ENCODE measurements around the gene FGF14.

The FGF14 gene

GRCh38 chr13:101833671-101834070, 568.2 kb downstream of the FGF14 start:
- Histone ChIP-seq H3K27ac (ENCODE audit: low read depth, low read length) (no peak overlapping the region), H3K27me3 (ENCODE audit: control insufficient read depth, low read length) (no peaks in the 10 kb centered on the region), H3K4me1 (ENCODE audit: control insufficient read depth, low read length) (no peaks in the 10 kb centered on the region), H3K9me3 (ENCODE audit: control insufficient read depth, insufficient read depth, low read length) (no peaks in the 10 kb centered on the region), H3K79me2 (ENCODE audit: control insufficient read depth, low read length) (no peaks in the 10 kb centered on the region), H4K20me1 (ENCODE audit: control insufficient read depth, insufficient read depth, low read depth, low read length) (no peaks in the 10 kb centered on the region), H3K9me2 (replicated peaks; ENCODE audit: control insufficient read depth, low read length) (no peaks in the 10 kb centered on the region), H3F3A (ENCODE audit: control insufficient read depth, insufficient read depth) (no peaks in the 10 kb centered on the region), H3K4me3 (ENCODE audit: low read length) (no peak overlapping the region), H3K36me3 (ENCODE audit: control insufficient read depth, low read length) (no peaks in the 10 kb centered on the region), H3K4me2 (ENCODE audit: low read length) (no peak overlapping the region)
- no peak for TF ChIP-seq EZH2phosphoT487 (IDR thresholded peaks at IDR 0.05; ENCODE audit: borderline replicate concordance, low read length)
- TF ChIP-seq, protein P1, sequence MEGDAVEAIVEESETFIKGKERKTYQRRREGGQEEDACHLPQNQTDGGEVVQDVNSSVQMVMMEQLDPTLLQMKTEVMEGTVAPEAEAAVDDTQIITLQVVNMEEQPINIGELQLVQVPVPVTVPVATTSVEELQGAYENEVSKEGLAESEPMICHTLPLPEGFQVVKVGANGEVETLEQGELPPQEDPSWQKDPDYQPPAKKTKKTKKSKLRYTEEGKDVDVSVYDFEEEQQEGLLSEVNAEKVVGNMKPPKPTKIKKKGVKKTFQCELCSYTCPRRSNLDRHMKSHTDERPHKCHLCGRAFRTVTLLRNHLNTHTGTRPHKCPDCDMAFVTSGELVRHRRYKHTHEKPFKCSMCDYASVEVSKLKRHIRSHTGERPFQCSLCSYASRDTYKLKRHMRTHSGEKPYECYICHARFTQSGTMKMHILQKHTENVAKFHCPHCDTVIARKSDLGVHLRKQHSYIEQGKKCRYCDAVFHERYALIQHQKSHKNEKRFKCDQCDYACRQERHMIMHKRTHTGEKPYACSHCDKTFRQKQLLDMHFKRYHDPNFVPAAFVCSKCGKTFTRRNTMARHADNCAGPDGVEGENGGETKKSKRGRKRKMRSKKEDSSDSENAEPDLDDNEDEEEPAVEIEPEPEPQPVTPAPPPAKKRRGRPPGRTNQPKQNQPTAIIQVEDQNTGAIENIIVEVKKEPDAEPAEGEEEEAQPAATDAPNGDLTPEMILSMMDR (IDR thresholded peaks at IDR 0.05; ENCODE audit: low read depth, low read length, poor library complexity, severe bottlenecking) = no peak

DNA sequence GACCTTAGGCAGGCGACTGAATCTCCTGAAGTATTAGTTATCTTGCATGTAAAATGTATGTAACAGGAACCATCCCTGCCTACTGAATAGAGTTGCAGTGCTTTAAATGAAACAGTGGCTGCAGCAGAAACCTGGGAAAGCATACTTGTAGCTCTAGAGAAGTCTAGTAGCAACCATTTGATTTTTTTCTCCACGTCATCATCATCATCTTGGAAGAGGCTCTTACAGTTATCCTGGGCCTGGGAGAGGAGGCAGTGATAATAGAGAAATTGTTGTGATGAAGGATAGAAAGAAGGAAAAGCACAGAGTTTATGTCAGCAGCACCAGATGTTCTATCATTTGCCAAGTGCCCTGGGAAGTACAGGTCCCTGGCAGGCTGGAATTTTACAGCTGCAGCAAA, 571.8 kb downstream of the FGF14 start:
- Histone ChIP-seq H3K9me2 (replicated peaks; ENCODE audit: control insufficient read depth, low read length) (no peaks in the 10 kb centered on the region), H3K36me3 (ENCODE audit: control insufficient read depth, low read length) (no peaks in the 10 kb centered on the region), H3K79me2 (ENCODE audit: control insufficient read depth, low read length) (no peaks in the 10 kb centered on the region), H3F3A (ENCODE audit: control insufficient read depth, insufficient read depth) (no peaks in the 10 kb centered on the region), H3K27me3 (ENCODE audit: control insufficient read depth, low read length) (no peaks in the 10 kb centered on the region), H3K27ac (ENCODE audit: low read depth, low read length) (no peak overlapping the region), H3K4me1 (ENCODE audit: control insufficient read depth, low read length) (no peaks in the 10 kb centered on the region), H3K4me2 (ENCODE audit: low read length) (no peak overlapping the region), H3K9me3 (ENCODE audit: control insufficient read depth, insufficient read depth, low read length) (no peaks in the 10 kb centered on the region), H3K4me3 (ENCODE audit: low read length) (no peak overlapping the region), H4K20me1 (ENCODE audit: control insufficient read depth, insufficient read depth, low read depth, low read length) (no peaks in the 10 kb centered on the region)
- TF ChIP-seq, protein P1 (IDR thresholded peaks at IDR 0.05; ENCODE audit: low read depth, low read length, poor library complexity, severe bottlenecking) = no peak
- no peak for TF ChIP-seq EZH2phosphoT487 (IDR thresholded peaks at IDR 0.05; ENCODE audit: borderline replicate concordance, low read length)

GRCh38 chr13:101829484-101829883, 572.4 kb downstream of the FGF14 start:
- Histone ChIP-seq H3K27me3 (ENCODE audit: control insufficient read depth, low read length) (no peaks in the 10 kb centered on the region), H4K20me1 (ENCODE audit: control insufficient read depth, insufficient read depth, low read depth, low read length) (no peaks in the 10 kb centered on the region), H3K27ac (ENCODE audit: low read depth, low read length) (no peak overlapping the region), H3K4me3 (ENCODE audit: low read length) (no peak overlapping the region), H3K9me2 (replicated peaks; ENCODE audit: control insufficient read depth, low read length) (no peaks in the 10 kb centered on the region), H3K36me3 (ENCODE audit: control insufficient read depth, low read length) (no peaks in the 10 kb centered on the region), H3K4me1 (ENCODE audit: control insufficient read depth, low read length) (no peaks in the 10 kb centered on the region), H3K79me2 (ENCODE audit: control insufficient read depth, low read length) (no peaks in the 10 kb centered on the region), H3K9me3 (ENCODE audit: control insufficient read depth, insufficient read depth, low read length) (no peaks in the 10 kb centered on the region), H3K4me2 (ENCODE audit: low read length) (no peak overlapping the region), H3F3A (ENCODE audit: control insufficient read depth, insufficient read depth) (no peaks in the 10 kb centered on the region)
- TF ChIP-seq EZH2phosphoT487 (IDR thresholded peaks at IDR 0.05; ENCODE audit: borderline replicate concordance, low read length) = no peak
- TF ChIP-seq, protein P1 (IDR thresholded peaks at IDR 0.05; ENCODE audit: low read depth, low read length, poor library complexity, severe bottlenecking) = no peak

DNA sequence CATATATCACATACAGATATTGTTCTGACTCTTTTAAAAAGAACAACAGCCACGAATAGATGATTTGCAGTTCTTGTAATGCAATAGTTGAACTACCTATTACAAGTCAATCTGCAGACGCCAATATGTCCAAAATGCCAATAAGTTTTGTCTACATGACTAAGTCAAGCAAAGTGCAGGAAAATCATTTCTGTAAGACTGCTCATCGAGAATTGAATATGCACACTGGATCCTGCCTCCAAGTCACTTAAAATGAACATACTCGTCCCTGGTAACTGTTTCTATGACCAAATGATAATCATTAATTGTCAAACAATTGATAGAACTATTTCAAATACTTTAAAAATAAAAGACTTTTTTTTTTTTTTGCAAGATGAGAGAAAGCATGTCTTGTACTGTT, 573.7 kb downstream of the FGF14 start:
- H3K4me2 ChIP-seq (ENCODE audit: low read length) = no peak overlapping the region
- no peaks in the 10 kb centered on the region for H3K9me3 ChIP-seq (ENCODE audit: control insufficient read depth, insufficient read depth, low read length)

More for the DNA sequence above, 573.7 kb downstream of the FGF14 start:
- Histone ChIP-seq H3K4me1 (ENCODE audit: control insufficient read depth, low read length) (no peaks in the 10 kb centered on the region), H3F3A (ENCODE audit: control insufficient read depth, insufficient read depth) (no peaks in the 10 kb centered on the region), H3K79me2 (ENCODE audit: control insufficient read depth, low read length) (no peaks in the 10 kb centered on the region), H3K27ac (ENCODE audit: low read depth, low read length) (no peak overlapping the region), H3K27me3 (ENCODE audit: control insufficient read depth, low read length) (no peaks in the 10 kb centered on the region), H3K36me3 (ENCODE audit: control insufficient read depth, low read length) (no peaks in the 10 kb centered on the region), H3K4me3 (ENCODE audit: low read length) (no peak overlapping the region), H3K9me2 (replicated peaks; ENCODE audit: control insufficient read depth, low read length) (no peaks in the 10 kb centered on the region), H4K20me1 (ENCODE audit: control insufficient read depth, insufficient read depth, low read depth, low read length) (no peaks in the 10 kb centered on the region)
- TF ChIP-seq, protein P1 (IDR thresholded peaks at IDR 0.05; ENCODE audit: low read depth, low read length, poor library complexity, severe bottlenecking) = no peak
- TF ChIP-seq EZH2phosphoT487 (IDR thresholded peaks at IDR 0.05; ENCODE audit: borderline replicate concordance, low read length) = no peak

All from DOHH2 (cell line).